ENCODE measurements around the gene DYNC1LI2.

- TF ChIP-seq CTCF (IDR thresholded peaks at IDR 0.05), result no peak
- TF ChIP-seq POLR2A (IDR thresholded peaks at IDR 0.05), result no peak
- TF ChIP-seq EP300 (IDR thresholded peaks at IDR 0.05), result no peak
- no peak for TF ChIP-seq POLR2AphosphoS5 (IDR thresholded peaks at IDR 0.05)
Measured at GRCh38 chr16:66673691-66674090, 77.7 kb downstream of the DYNC1LI2 start.

All from suprapubic skin (tissue), 4 donors.